ENCODE measurements around the gene VCL. TPM values are rescaled to one million over a fixed set of nuclear protein-coding genes. Genes with fewer than 3 reads are reported as not detected.
"Not testable (repeated sequence)": the region's sequence is repeated elsewhere in the genome, so short reads cannot be mapped to it uniquely, and the experiment has no call there.

The VCL gene
- total RNA-seq, result 17.8 TPM

DNA sequence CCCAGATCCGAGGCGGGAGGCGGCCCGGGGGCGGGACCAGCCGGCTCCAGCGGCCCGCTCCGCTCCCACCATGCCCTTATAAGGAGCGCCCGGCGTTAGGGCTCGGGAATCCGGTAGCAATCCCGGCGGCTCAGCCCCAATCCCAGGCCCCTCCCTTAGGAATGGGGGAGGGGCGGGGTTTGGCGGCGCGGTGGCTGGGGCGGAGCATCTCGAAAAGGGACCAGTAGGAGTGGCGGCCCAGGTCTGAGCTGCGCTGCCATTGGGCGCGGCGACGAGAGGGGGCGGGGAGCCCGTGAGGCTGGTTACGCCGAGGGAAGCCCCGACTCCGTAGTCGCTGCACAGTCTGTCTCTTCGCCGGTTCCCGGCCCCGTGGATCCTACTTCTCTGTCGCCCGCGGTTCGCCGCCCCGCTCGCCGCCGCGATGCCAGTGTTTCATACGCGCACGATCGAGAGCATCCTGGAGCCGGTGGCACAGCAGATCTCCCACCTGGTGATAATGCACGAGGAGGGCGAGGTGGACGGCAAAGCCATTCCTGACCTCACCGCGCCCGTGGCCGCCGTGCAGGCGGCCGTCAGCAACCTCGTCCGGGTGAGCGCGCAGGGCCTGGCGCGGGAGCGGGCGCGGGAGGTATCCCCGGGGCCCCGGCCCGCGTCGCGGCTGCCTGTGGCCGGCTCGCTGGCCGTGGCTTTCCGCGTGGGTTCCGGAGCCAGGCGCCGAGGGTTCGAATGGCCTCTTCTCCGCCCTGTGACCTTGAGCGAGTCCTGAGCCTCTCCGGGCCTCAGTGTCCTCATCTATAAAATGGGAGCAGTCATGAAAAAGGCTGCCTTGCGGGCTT is at the start of gene VCL:
Gene VCL (plus strand): TSS at position 330 of the 836 bp plus-strand sequence. CDS start 92 bp downstream, at position 422.
- peak; percentile 97 for DNase-seq

DNA sequence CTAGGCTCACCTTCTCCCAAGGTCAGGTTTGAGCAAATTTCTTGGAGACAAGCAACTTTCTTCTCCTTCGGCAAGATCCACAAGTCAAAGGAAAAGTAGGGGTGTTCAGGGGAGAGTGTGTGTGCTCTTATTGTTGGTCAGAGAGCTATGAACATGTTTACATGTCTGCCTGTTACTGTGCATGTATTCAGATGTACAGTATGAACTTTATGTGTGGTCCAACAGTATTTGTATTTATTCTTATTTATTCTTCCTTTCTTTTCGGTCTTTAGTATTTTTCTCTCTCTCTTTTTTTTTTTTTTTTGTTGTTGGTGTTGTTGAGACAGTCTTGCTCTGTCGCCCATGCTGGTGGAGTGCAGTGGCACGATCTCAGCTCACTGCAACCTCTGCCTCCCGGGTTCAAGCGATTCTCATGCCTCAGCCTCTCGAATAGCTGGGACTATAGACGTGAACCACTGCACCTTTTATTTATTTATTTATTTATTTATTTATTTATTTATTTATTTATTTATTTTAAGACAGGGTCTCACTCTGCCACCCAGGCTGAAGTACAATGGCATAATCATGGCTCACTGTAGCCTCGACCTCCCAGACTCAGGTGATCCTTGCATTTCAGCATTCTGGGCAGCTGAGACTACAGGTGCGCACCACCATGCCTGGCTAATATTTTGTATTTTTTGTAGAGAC is 48.8 kb upstream of the VCL start:
- DNase-seq, result no peak

DNA sequence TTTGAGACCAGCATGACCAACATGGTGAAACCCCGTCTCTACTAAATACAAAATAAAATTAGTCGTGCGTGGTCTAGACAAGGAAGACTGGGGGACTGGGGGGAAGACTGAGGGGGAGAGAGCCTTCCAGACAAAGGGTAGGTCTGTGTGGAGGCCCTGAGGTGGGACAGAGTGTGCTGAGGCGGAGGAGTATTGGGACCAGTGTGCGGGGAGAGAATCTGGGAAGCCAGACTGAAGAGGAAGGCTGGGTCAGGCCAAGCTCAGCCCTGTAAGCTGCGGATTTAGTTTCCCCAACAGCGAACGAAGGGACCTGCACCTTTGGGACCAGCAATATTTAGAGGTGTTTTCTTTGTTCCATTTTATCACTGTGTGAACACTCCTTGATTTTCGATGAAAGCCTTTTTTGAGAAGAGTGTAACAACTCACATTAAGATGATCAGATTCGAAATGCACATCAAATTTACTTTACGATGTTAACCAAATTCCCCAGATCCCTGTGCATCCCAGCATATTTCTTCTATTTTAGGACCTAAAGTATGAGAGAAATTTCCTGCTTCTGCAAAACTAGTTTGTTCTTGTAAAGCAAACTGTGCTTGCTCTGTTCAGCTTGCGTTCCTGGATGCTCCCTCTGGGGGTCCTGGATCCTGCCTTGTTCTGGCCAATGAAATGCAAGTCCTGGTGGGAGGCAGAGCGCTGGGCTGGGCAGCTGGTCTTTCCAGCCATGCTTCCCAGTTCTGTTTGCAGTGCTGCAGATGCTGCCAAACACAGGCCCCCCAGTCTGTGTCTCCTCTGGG is 47.6 kb upstream of the VCL start:
- no peak for DNase-seq

DNA sequence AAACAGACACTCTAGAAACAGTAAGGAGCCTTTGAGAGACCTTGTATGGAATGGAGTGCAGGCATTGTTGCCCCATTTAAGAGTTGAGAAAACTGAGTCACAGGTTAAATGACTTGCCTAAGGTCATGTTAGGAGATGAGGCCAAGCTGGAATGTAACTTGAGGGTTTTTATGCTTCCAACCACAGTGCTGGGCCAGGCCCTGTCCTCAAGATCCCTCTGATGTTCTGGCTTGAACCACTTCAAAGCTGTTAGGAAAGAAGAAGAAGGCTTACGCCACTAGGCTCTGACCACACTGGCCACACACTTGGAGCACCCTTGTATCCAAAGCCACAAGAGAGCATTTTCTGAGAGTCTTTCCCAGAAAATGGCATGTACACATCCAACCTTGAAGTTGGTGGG is 44.3 kb upstream of the VCL start:
- no peak for DNase-seq

DNA sequence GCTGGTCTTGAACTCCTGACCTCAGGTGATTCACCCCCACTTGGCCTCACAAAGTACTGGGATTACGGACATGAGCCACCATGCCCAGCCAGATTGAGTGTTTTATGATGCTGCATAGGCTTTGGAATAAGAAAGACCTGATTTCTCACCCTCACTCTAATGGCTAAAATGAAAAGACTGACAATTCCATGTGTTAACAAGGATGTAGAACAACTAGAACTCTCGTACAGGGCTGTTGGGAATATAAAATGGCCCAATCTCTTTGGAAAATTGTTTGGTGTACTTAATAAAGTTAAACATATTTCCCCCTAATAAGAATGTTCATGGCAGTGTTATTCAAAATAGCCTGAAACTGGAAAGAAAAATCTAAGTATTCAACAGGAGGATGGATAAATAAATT is 43.2 kb upstream of the VCL start:
- no peak for DNase-seq

DNA sequence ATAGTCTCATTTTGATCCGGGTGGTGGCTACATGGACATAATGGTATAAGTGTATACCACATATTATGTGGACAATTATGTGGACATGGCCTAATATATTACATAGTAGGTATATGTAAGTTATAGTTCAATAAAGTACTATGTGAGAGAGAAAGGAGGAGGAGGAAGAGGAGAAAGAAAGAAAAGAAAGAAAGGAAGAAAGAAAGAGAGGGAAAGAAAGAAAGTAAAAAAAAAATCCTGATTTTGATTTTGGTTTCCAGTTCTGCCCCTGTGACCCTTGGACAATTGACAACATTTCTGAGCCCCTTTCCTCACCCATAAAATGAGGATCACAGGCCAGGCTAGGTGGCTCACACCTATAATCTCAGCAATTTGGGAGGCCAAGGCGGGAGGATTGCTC is 42.2 kb upstream of the VCL start:
- DNase-seq, result no peak

DNA sequence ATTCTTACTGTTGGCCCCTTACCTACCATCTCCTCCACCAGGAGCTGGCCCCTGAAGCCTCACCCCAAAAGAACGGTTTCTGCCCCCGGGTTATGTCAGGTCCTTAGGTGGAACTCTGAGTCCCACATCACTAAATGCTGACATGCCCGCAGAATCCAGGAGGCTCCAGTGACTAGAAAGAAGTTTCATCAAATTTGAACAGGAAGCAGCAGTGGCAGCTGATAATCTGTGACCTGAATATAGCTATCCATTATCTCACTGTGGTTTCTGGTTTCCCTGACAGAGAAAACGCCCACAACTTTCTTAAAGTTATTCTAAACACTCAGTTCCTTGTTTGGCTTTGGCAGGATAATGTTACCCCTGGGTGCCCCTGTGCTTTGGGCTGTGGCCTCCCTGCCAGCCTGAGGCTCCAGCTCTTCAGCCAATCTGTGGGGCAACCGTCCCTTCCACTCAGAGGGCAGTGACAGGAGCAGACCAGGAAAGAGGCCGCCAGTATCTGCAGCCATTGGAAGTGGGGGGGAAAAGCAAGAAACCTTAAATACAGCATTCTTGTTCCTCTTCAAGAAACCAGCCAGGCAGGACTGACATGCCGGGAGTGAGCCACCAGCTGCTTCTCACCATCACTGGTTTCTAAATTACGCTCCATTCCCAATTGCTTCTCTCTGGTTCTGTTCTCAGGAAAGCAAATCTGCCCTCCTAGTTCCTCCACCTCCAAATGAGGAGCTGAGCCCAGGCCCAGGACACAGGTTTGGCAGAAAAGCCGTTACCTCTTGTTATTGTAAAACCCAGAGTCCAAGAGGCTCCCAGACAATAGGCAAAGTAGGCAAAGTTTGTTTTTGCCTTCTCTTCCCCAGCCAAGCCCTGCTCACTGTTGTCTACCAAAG is 41.2 kb upstream of the VCL start:
- no peak for DNase-seq

DNA sequence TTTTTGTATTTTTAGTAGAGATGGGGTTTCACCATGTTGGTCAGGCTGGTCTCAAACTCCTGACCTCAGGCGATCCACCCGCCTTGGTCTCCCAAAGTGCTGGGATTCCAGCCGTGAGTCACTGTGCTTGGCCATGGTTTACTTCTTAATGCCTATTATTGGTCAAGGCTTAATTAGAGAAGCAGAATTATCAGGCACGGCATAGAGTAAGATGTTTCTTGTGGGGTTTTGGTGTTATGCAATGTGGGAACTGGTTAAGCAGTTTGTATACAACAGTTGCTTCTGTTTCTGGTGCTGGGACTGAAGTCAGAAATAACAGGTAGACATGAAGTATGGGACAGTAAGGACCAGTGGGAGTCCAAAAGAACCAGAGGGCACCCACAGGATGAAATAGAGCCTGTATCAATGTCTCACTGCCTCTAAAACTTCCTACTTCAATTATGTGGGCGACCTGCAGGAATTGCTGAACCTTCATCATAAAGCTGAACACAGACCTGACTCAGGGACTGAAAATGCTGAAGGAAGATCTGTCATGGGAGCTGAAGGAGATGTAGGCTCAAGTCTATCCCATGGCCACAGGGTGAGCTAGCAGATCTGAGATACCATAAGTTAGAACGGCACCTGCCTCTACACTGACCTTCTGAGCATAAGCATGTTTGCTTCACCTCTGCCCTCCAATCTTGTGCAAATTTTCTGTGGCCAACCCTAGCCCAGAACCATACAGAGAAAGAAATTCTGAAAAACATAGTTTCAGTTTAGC is 38.3 kb upstream of the VCL start:
- no peak for DNase-seq

DNA sequence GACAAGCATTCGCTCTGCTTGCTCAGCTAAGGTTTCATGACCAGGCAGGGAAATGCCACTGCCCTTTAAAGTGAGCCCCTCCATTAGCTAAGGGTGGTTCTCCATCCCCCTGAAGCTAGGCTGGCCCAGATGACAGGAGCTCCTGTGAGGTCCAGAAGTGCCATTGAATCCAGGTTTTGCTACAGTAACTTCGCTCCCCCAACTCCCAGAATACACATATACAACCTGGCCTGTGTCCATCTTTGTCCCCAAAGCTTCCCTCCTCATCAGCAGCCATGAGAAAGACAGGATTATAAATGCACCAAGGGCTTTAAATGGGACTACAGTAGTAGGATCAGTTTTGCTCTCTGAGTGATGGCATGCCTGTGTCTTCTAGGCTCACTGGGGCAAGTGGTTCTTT is 35.5 kb upstream of the VCL start:
- DNase-seq, result no peak

DNA sequence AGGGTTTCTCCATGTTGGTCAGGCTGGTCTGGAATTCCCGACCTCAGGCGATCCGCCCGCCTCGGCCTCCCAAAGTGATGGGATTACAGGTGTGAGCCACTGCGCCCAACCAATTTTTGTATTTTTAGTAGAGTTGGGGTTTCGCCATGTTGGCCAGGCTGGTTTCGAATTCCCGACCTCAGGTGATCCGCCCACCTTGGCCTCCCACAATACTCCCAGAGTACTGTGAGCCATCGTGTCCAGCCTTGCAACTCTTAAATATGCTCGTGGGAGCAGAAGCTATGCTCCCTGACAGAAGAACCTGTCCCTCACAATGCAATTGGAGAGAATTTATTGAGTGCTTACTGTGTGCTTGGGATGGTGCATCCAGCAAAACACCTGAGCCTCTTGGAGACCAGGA is 34.4 kb upstream of the VCL start:
- DNase-seq, result not testable (repeated sequence)

DNA sequence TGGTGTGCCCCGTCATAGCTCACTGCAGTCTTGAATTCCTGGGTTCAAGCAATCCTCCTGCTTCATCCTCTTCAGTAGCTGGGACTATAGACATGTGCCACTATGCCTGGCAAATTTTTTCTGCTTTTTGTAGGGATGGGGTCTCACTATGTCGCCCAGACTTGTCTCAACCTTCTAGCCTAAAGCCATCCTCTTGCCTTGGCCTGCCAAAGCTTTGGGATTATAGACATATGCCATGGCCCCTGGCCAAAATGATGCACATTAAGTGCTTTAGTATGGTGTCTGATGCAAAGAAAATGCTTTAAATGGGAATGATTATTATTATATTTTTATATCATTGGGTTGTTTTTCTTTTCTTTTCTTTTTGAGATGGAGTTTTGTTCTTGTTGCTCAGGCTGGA is 33.2 kb upstream of the VCL start:
- DNase-seq, result no peak

DNA sequence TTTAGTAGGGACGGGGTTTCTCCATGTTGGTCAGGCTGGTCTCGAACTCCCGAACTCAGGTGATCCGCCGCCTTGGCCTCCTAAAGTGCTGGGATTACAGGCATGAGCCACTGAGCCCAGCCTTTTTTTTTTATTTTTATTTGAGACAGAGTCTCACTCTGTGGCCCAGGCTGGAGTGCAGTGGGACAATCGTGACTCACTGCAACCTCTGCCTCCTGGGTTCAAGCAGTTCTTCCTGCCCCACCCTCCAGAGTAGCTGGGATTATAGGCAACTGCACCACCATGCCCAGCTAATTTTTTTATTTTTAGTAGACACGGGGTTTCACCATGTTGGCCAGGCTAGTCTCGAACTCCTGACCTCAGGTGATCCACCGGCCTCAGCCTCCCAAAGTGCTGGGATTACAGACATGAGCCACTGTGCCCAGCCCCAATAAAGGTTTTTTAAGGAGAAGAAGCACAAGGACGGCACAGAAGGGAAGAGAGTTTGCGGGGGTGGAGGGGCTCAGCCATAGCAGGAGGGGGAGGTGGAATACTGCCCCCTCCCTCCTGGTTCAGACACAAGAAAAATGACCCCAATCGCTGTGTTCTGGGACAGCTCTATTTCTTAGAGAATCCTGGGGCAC is 32.5 kb upstream of the VCL start:
- DNase-seq, result not testable (repeated sequence)

DNA sequence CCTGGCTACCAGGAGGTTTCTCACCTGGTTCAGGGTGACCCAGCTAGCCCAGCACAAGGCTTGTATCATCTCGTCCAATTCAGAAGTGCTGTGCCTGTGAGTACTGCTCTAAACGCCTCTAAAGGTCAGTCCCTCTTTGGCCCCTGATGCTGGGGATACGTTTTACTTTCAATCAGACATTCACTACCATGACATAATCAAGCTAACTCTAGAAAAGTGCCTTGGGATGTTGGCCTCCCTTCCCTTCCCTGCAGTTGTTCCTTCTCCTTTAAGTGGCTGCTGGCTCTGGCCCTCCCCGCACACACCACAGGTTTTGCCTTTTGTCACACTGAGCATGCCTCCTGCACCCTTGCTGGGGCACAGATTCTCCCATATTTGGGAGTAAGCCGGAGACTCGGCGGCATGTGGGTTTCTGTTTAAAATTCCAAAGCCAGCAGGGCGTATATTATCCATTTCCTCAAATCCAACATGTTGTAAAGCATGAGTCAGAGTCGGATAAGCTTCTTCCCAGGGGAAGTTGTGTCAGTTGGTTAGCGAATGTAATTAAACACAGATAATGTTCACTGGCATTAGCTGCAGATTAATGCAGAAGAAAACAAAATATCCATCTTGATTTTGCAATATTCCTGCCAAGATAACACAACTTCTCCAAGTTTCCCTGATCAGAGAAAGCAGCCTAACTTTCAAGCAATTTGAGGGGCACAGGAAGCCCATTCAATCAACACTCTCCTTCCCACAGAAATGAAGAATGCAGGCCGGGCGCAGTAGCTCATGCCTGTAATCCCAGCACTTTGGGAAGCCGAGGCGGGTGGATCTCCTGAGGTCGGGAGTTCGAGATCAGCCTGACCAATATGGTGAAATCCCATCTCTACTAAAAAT is 31.8 kb upstream of the VCL start:
- DNase-seq, result peak; percentile 7

DNA sequence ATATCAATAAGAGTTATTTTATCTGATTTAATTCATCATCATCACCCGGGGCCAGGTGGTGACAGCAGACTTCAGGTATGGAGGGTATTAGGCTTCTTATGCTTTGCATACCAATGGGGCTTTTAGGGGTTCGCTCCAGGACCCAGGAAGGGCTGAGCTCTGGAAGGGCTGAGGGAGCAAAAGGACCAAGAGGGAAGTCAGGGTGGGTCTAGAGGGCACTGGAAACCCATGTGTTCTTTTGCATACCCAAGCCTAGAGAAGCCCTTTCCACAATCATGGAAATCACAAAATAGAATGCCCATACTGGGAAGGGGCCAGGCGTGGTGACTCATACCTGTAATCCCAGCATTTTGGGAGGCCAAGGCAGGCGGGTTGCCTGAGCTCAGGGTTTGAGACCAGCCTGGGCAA is 30.9 kb upstream of the VCL start:
- DNase-seq, result no peak

DNA sequence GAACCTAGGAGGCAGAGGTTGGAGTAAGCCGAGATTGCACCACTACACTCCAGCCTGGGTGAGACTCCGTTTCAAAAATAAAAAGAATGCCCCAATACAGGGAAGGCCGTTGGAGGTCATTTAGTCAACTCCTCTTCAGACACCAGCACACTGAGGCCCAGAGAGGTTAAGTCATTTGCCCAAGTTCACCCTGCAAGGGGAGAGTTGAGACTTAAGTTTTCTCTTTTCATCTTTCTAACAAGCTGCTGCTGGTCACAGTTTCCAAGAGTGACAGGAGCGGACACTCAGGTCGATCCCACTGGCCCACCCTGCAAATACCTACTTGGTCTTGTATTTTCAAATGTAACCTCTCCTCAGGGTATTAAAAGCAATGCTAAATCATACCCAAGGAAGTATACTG is 30.4 kb upstream of the VCL start:
- no peak for DNase-seq

DNA sequence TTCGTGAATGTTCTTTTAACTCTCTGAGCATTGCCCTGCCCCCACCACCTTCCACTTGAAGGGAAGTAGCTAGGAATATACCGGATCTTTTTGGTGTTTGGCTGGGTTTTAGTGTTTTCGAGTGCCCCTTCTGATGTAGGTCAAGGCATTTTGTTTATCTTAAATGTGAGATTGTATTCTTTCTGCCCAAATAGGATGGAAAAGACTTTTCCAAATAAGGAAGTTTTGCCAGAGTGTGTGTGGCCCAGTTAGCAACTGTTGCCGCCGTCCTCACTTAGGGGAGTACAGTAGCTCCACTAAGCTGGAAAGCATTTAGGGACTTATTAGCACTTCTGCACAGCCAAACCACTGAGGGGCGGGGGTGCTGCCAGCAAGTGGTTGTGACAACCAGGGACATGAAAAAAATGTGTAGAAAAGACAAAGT is 29.8 kb upstream of the VCL start:
- DNase-seq, result no peak

DNA sequence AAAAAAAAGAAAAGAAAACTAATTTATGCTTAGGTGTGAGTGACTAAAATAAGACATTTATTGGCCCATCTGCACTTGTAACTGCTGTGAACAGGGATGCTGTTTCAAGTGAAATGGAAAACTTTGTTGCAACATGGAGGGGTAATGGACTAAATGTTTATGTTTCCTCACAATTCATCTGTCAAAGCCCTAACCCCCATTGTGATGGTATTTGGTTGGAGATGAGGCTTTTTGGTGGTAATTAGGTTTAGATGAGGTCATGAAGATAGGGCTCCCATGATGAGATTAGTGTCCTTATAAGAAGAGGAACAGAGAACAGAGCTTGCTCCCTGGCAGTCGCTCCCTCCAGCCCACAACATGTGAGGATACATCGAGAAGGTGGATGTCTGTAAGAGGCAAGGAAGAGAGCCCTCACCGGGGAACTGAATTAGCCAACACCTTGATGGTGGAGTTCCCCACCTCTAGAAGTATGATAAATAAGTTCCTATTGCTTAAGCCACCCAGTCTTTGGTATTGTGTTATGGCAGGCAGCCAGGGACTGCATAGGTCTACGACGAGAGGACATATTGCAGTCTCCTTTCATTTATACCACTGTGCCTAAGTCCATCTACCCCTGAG is 28.6 kb upstream of the VCL start:
- DNase-seq, result no peak

DNA sequence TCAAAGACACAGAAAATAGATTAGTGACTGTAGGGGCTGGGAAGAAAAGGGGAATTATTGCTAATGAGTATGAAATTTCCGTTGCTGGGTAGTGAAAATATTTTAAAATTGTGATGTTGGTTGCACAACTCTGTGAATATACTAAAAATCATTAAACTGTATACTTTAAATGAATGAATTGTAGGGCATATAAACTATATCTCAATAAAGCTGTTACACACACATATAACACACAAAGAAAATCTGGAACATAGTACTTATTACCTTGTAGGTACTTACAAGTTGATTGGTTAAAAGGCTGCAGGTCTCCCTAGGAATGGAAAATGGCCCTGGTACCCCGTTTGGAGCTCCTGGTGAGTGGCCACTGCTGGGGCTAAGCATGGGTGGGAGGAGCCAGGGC is 27.1 kb upstream of the VCL start:
- no peak for DNase-seq

DNA sequence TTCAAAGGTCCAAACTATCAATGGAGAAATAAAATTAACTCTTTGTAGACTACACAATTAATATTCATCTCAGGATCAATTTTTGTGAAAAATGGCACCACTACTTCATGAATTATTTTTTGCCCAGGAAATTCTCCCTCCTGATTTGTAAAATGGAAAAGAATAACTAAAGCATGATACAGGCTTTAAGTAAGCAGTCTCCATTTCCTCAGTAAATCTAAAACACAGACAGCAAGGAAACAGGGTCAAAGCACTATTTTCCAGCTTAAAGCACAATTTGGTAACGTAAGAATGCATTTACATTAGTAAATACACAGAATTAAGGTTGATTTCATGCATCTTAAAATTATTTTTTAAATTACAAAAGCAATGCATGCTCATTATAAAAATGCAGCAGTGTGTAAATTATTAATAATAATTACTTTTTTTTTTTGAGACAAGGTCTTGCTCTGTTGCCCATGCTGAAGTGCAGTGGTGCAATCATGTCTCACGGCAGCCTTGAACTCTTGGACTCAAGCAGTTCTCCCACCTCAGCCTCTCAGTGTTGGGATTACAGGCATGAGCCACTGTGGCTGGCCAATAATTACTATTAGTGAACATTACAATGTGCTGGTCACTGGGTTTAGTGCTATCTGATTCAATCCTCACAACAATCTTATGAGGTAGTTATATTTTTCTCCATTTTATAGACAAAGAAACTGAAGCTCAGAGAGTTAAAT is 26.1 kb upstream of the VCL start:
- DNase-seq, result no peak

Measured in occipital lobe (tissue), 2 donors.